HepG2 (cell line): ENCODE measurements around the gene FCN1. TPM values are rescaled to one million over a fixed set of nuclear protein-coding genes. Genes with fewer than 3 reads are reported as not detected.

ENCODE experiments used
- ATAC-seq: fragments of 200-7000 bp; cut with Tn5 transposase; 3 replicates; pipeline ENCODE4 v1.9.1; 2020; ENCODE audit warnings: mild to moderate bottlenecking, moderate library complexity
- BruUV-seq: library from RNA; stranded (reverse); fragments of 400-500 nt; replicated peaks from 2 replicates; lab custom pipeline; 2021; lab: Mats Ljungman, UMichigan
- CTCF ChIA-PET: fragments of 300-600 bp; formaldehyde crosslinking; extraction: SDS; loops from one replicate; lab custom pipeline; 2021; ENCODE audit warnings: low total read pairs, inconsistent platforms, low intra/inter-chr PET ratio; lab: Yijun Ruan, JAX
- POLR2A ChIA-PET: fragments of 350-600 bp; sonication (Branson Sonifier 250); formaldehyde crosslinking; loops from one replicate; lab custom pipeline; 2020; ENCODE audit warnings: antibody characterized with exemption, inconsistent platforms; lab: Yijun Ruan, JAX
- DNase-seq: peaks from one replicate; pipeline ENCODE4 v3.0.0-alpha.2; 2015; ENCODE audit warnings: low spot score
- FAIRE-seq: peaks from 3 replicates; lab custom pipeline; 2011; peaks lifted over from hg19 to GRCh38; lab: Jason Lieb, UNC
- H2AFZ ChIP-seq: one replicate; pipeline ENCODE4 v1.6.1; 2011; ENCODE audit warnings: low read length, inconsistent platforms
- H3K27ac ChIP-seq: fragments of 300-600 bp; 3 replicates; pipeline ENCODE4 v1.8.0; 2011; ENCODE audit warnings: mixed run types, mild to moderate bottlenecking, mixed read lengths, low read length, inconsistent platforms; ENCODE audit not compliant: insufficient read depth; ENCODE audit errors: extremely low read length
- H3K27me3 ChIP-seq, 2 experiments: fragments of 200-600 bp in 1 of 2; 2 replicates in 1 of 2; 3 replicates in 1 of 2; pipeline versions ENCODE4 v1.6.0 to v1.8.0; 2011; ENCODE audit warnings: low read length in 2 of 2, mild to moderate bottlenecking in 2 of 2, moderate library complexity in 2 of 2, inconsistent platforms in 1 of 2; ENCODE audit not compliant: insufficient read depth in 2 of 2, control insufficient read depth in 1 of 2
- H3K36me3 ChIP-seq, 2 experiments: fragments of 200-600 bp in 1 of 2; replicated peaks in 1 of 2; 2 replicates in 1 of 2; 3 replicates in 1 of 2; pipeline versions ENCODE4 v1.5.1 to v1.8.0; 2011; ENCODE audit warnings: low read length in 2 of 2, inconsistent platforms in 1 of 2; ENCODE audit not compliant: insufficient read depth in 2 of 2, control insufficient read depth in 1 of 2
- H3K4me1 ChIP-seq: 2 replicates; pipeline ENCODE4 v1.5.1; 2012; ENCODE audit warnings: low read length, inconsistent platforms; ENCODE audit not compliant: insufficient read depth
- H3K4me2 ChIP-seq: 2 replicates; pipeline ENCODE4 v1.6.0; 2011; ENCODE audit warnings: low read depth, low read length, inconsistent platforms
- H3K4me3 ChIP-seq, 3 experiments: fragments of 200-600 bp in 1 of 3; sonication (generic), shearing (Covaris generic) in 1 of 3; replicated peaks in 1 of 3; 2 replicates each; pipeline ENCODE4 v1.5.1; 2011 to 2016; ENCODE audit warnings: low read length in 3 of 3, inconsistent platforms in 2 of 3, low read depth in 2 of 3, mild to moderate bottlenecking in 2 of 3, control low read depth in 1 of 3, mixed read lengths in 1 of 3; ENCODE audit not compliant: insufficient read depth in 1 of 3
- H3K79me2 ChIP-seq: one replicate; pipeline ENCODE4 v1.6.1; 2011; ENCODE audit warnings: low read length, inconsistent platforms; ENCODE audit not compliant: insufficient read depth
- H3K9ac ChIP-seq: 2 replicates; pipeline ENCODE4 v1.6.0; 2011; ENCODE audit warnings: mild to moderate bottlenecking, low read depth, low read length, inconsistent platforms; ENCODE audit not compliant: insufficient read depth
- H3K9me3 ChIP-seq: 2 replicates; pipeline ENCODE4 v1.5.1; 2012; ENCODE audit warnings: mild to moderate bottlenecking, low read length
- H4K20me1 ChIP-seq: 2 replicates; pipeline ENCODE4 v1.6.0; 2011; ENCODE audit warnings: inconsistent platforms, mild to moderate bottlenecking, low read length, moderate library complexity; ENCODE audit not compliant: insufficient read depth
- AGO1 ChIP-seq: fragments of 200-400 bp; formaldehyde crosslinking; IDR thresholded peaks from 2 replicates; pipeline ENCODE4 v1.6.1; 2017; ENCODE audit warnings: mild to moderate bottlenecking, low read depth, low read length, moderate library complexity; ENCODE audit not compliant: poor library complexity, severe bottlenecking
- CAMTA2 ChIP-seq: sonication (generic); formaldehyde crosslinking; IDR thresholded peaks from 2 replicates; pipeline ENCODE4 v1.4.0; 2020; ENCODE audit warnings: mild to moderate bottlenecking, missing genetic modification reagents, borderline replicate concordance
- FIP1L1 ChIP-seq: fragments of 200-400 bp; formaldehyde crosslinking; IDR thresholded peaks from 2 replicates; pipeline ENCODE4 v1.6.1; 2018; ENCODE audit warnings: low read depth, mild to moderate bottlenecking, low read length, moderate library complexity, borderline replicate concordance; ENCODE audit not compliant: insufficient read depth
- GABPA ChIP-seq, 2 experiments: IDR thresholded peaks; 2 replicates each; pipeline ENCODE4 v1.6.1; 2011 to 2016; ENCODE audit warnings: low read depth in 2 of 2, low read length in 1 of 2, missing biosample characterization in 1 of 2, missing genetic modification characterization in 1 of 2
- HDAC2 ChIP-seq: sonication (generic); formaldehyde crosslinking; IDR thresholded peaks from 2 replicates; pipeline ENCODE4 v1.4.0; 2020; ENCODE audit warnings: missing genetic modification reagents
- KDM5B ChIP-seq: sonication (generic); formaldehyde crosslinking; IDR thresholded peaks from 2 replicates; pipeline ENCODE4 v1.4.0; 2020; ENCODE audit warnings: missing genetic modification reagents, mild to moderate bottlenecking, borderline replicate concordance
- NKX3-1 ChIP-seq: sonication (generic); formaldehyde crosslinking; IDR thresholded peaks from 2 replicates; pipeline ENCODE4 v1.5.0; 2020; ENCODE audit warnings: missing genetic modification reagents
- NR3C1 ChIP-seq: sonication (generic); formaldehyde crosslinking; IDR thresholded peaks from 2 replicates; pipeline ENCODE4 v1.4.0; 2020; ENCODE audit warnings: missing genetic modification reagents
- ONECUT2 ChIP-seq: sonication (generic); formaldehyde crosslinking; IDR thresholded peaks from 2 replicates; pipeline ENCODE4 v1.4.0; 2020; ENCODE audit warnings: missing genetic modification reagents
- SRSF1 ChIP-seq: fragments of 200-400 bp; formaldehyde crosslinking; optimal IDR thresholded peaks from 2 replicates; pipeline ENCODE3; 2017; ENCODE audit warnings: mild to moderate bottlenecking, low read depth, low read length, moderate library complexity
- ZFX ChIP-seq: sonication (generic); formaldehyde crosslinking; IDR thresholded peaks from 2 replicates; pipeline ENCODE4 v1.4.0; 2020; ENCODE audit warnings: mild to moderate bottlenecking, low read depth, missing genetic modification reagents, moderate library complexity
- WGBS: methylation state at CpG from one replicate; pipeline ENCODE4 v1.1.6; 2017; ENCODE audit warnings: low lambda C conversion rate; 5-methylcytosine and 5-hydroxymethylcytosine counted together
- in situ Hi-C: cut with HindIII; loops from 2 replicates; pipeline ENCODE4 v1.10.0; 2017; ENCODE audit warnings: low pct_unique_long_range_greater_than_20kb; ENCODE audit not compliant: extremely low pct_ligation_motif_present
- intact Hi-C: fragments of 100-400 bp; cut with micrococcal nuclease; formaldehyde crosslinking; loops from one replicate; pipeline ENCODE4 v1.10.0; 2022; ENCODE audit not compliant: unreplicated experiment
- polyA plus RNA-seq, 8 experiments: library from polyadenylated mRNA; depleted of rRNA in 3 of 8; stranded (reverse) in 7 of 8; unstranded in 1 of 8; fragments of >200 nt; fragmentation: Illumina TruSeq in 4 of 8; extraction: Trizol in 4 of 8; gene quantifications; 2 replicates each; pipeline versions ENCODE4 v1.2.1 to v1.2.3, GENCODE V29; 2011 to 2016; ENCODE audit warnings: low read depth in 4 of 8, missing spikeins in 1 of 8, mixed read lengths in 1 of 8; ENCODE audit not compliant: insufficient read depth in 1 of 8
- total RNA-seq, 5 experiments: library from RNA; depleted of rRNA; stranded (reverse); fragments of >200 nt; fragmentation: Illumina TruSeq; extraction: Trizol; gene quantifications; 2 replicates each; pipeline ENCODE4 v1.2.3, GENCODE V29; 2016; ENCODE audit warnings: low read depth in 1 of 5
- TF ChIP-seq, protein P1 (sequence below): sonication (generic); formaldehyde crosslinking; IDR thresholded peaks from 2 replicates; pipeline ENCODE4 v1.4.0; 2020; ENCODE audit warnings: mild to moderate bottlenecking, missing genetic modification reagents
- TF ChIP-seq, protein P2 (sequence below): IDR thresholded peaks from 2 replicates; pipeline ENCODE4 v1.6.1; 2016; ENCODE audit warnings: missing compliant biosample characterization, missing genetic modification reagents, borderline replicate concordance

Gene FCN1
- total and polyA plus RNA-seq, 2 of the 13 experiments (the other 11 are each of a cell fraction or from before 2014, with no cell fraction given) = not detected

DNA sequence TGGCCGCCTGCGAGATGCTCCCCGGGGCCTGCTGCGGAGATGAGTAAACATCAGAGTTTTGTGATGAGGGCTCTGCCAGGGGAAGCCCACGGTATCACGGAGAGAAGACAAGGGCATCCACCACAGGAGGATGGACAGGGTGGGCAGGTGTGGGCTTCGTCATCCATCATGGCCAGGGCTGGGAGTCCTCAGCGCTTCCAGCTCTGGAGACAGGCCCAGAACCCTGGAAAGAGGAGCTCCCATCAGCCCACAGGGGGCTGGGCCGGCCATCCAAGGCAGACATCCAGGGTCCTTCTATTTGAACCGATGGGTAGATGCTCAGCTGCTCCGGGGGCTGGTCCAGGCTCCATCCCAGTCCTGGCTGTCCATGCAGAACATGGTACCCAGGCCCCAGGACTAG is 22.1 kb upstream of the FCN1 start:
- intact Hi-C loops (no loop called here), in situ Hi-C loops (no loop called here)
- Histone ChIP-seq H3K27ac (no peak overlapping the region), H3K9ac (no peak overlapping the region), H3K79me2 (no peaks in the 10 kb centered on the region), H3K27me3 (peaks cover 15 to 70% of the 10 kb centered on the region in 2 experiments), H3K36me3 (no peaks in the 10 kb centered on the region), H3K4me3 (no peak overlapping the region), H3K4me1 (no peaks in the 10 kb centered on the region), H3K9me3 (no peaks in the 10 kb centered on the region), H2AFZ (no peak overlapping the region), H3K4me2 (no peak overlapping the region), H4K20me1 (0 out of 2 replicates have a peak, but pooled peaks cover 2% of the 10 kb centered on the region)
- no TSS peak for BruUV-seq
- no peak for ATAC-seq
- CTCF ChIA-PET = no interaction called here
- WGBS = 8% methylated on average over 4 of the region's 11 CpGs
- no peak for TF ChIP-seq ZFX (CRISPR knock-in tag)
- TF ChIP-seq, protein P1, sequence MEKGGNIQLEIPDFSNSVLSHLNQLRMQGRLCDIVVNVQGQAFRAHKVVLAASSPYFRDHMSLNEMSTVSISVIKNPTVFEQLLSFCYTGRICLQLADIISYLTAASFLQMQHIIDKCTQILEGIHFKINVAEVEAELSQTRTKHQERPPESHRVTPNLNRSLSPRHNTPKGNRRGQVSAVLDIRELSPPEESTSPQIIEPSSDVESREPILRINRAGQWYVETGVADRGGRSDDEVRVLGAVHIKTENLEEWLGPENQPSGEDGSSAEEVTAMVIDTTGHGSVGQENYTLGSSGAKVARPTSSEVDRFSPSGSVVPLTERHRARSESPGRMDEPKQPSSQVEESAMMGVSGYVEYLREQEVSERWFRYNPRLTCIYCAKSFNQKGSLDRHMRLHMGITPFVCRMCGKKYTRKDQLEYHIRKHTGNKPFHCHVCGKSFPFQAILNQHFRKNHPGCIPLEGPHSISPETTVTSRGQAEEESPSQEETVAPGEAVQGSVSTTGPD (CRISPR knock-in tag) = no peak
- TF ChIP-seq FIP1L1 = no peak
- TF ChIP-seq SRSF1 = no peak
- TF ChIP-seq ONECUT2 (CRISPR knock-in tag) = no peak
- TF ChIP-seq KDM5B (CRISPR knock-in tag) = no peak
- no peak for TF ChIP-seq AGO1
- no peak for TF ChIP-seq HDAC2
- no peak for TF ChIP-seq NKX3-1 (CRISPR knock-in tag)
- TF ChIP-seq GABPA (IDR thresholded peaks at IDR 0.05; ENCODE audit: low read depth, low read length) = no peak
- TF ChIP-seq GABPA (CRISPR knock-in tag; IDR thresholded peaks at IDR 0.05; ENCODE audit: low read depth) = no peak
- no peak for TF ChIP-seq NR3C1
- TF ChIP-seq, protein P2, sequence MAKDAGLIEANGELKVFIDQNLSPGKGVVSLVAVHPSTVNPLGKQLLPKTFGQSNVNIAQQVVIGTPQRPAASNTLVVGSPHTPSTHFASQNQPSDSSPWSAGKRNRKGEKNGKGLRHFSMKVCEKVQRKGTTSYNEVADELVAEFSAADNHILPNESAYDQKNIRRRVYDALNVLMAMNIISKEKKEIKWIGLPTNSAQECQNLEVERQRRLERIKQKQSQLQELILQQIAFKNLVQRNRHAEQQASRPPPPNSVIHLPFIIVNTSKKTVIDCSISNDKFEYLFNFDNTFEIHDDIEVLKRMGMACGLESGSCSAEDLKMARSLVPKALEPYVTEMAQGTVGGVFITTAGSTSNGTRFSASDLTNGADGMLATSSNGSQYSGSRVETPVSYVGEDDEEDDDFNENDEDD = no peak
- TF ChIP-seq CAMTA2 (CRISPR knock-in tag) = no peak
- FAIRE-seq = no peak
- POLR2A ChIA-PET = no interaction called here
- DNase-seq = no peak
